ENCODE data around the gene ITGA5. TPM values are rescaled to one million over a fixed set of nuclear protein-coding genes. Genes with fewer than 3 reads are reported as not detected.

The ITGA5 gene
- total and polyA plus RNA-seq, 9 of the 15 experiments (the other 6 are each of a cell fraction or from before 2014, with no cell fraction given) = 9.1 to 82.1 (median 47.4) TPM

GRCh38 chr12:54360717-54361456 is 58.2 kb downstream of the ITGA5 start:
- peaks cover 26% of the 10 kb centered on the region; the same call in 2 of the 3 replicates for H3K79me2 ChIP-seq (ENCODE audit: control insufficient read depth, insufficient read depth, low read length)
- peak; percentile 47 to 93 (median 58) for DNase-seq (ENCODE audit: extremely low read depth in 1 of 4, low spot score in 3 of 4)
- H3K9me1 ChIP-seq (ENCODE audit: control insufficient read depth, insufficient read depth, low read length) = no peaks in the 10 kb centered on the region
- H3K9me3 ChIP-seq (replicated peaks; ENCODE audit: control insufficient read depth, insufficient read depth, low read depth, low read length) = no peaks in the 10 kb centered on the region
- no peaks in the 10 kb centered on the region for H3K27me3 ChIP-seq (ENCODE audit: control insufficient read depth in 2 of 2, insufficient read depth in 2 of 2, low read length in 2 of 2)
- peak overlapping the region in 1 of 2 experiments; percentile 4; a peak in 1 of 4 replicates for H3K9ac ChIP-seq (ENCODE audit: insufficient read depth in 1 of 2, low read depth in 2 of 2, low read length in 2 of 2)
- no TSS peak for BruUV-seq (replicated peaks)
- ATAC-seq = peak; percentile 65
- H3K4me1 ChIP-seq (replicated peaks in 1 of 2; ENCODE audit: control insufficient read depth in 2 of 2, insufficient read depth in 2 of 2, low read length in 2 of 2) = peaks cover 29 to 39% of the 10 kb centered on the region in 2 experiments
- in situ Hi-C loops (cut with MboI) = loop anchor here (10.0 kb wide), 2 partner anchors 66 to 376 kb away; partner anchors contain the start of gene HOXC10
- no peaks in the 10 kb centered on the region for H3K36me3 ChIP-seq (ENCODE audit: control insufficient read depth, insufficient read depth, low read length)
- ChIA-PET POLR2A (interaction anchor here (0.6 to 5.8 kb wide), 8 partner anchors 14 to 366 kb away, joined by 3 to 57 read pairs (median 4); partner anchors contain the start of gene NFE2), CTCF (ENCODE audit: low intra/inter-chr PET ratio) (interaction anchor here (0.7 to 3.9 kb wide), 13 partner anchors 19 to 328 kb away, joined by 3 to 34 read pairs (median 4); partner anchors contain the start of genes COPZ1 and HOXC5)
- 57% methylated on average over 14 of the region's 16 CpGs for WGBS (ENCODE audit: insufficient coverage, low coverage, missing lambda C conversion rate)
- no peaks in the 10 kb centered on the region for H4K20me1 ChIP-seq (replicated peaks; ENCODE audit: control insufficient read depth, insufficient read depth, low read length)
- peak; percentile 94 for FAIRE-seq
- peak overlapping the region; percentile 30; the same call in 1 of the 2 replicates for H2AFZ ChIP-seq (ENCODE audit: low read depth, low read length)
- peak overlapping the region; percentile 89 for H3K27ac ChIP-seq (ENCODE audit: extremely low read depth, low read depth, low read length)
- peak overlapping the region; percentile 13; the same call in 1 of the 2 replicates for H3K4me2 ChIP-seq (ENCODE audit: insufficient read depth, low read length)
- no peak overlapping the region for H3K4me3 ChIP-seq
- intact Hi-C loops (cut with micrococcal nuclease) = loop anchor here (1.0 to 10.0 kb wide), 3 partner anchors 34 to 376 kb away; partner anchors contain the start of genes COPZ1 and HOXC10
- TF ChIP-seq NBN (IDR thresholded peaks at IDR 0.05; ENCODE audit: low read depth) (peak; percentile 80), ZBTB5 (IDR thresholded peaks at IDR 0.05) (no peak), TCF7L2 (IDR thresholded peaks at IDR 0.05; ENCODE audit: low read depth, low read length) (no peak), JUN (IDR thresholded peaks at IDR 0.05; ENCODE audit: borderline replicate concordance, low read depth, low read length) (0 out of 2 replicates have a peak, but pooled peaks have one; percentile 46), JUN (CRISPR knock-in tag; IDR thresholded peaks at IDR 0.05; ENCODE audit: borderline replicate concordance) (no peak), ZNF280B (CRISPR knock-in tag; IDR thresholded peaks at IDR 0.05) (no peak), CTBP1 (IDR thresholded peaks at IDR 0.05; ENCODE audit: borderline replicate concordance) (peak; percentile 49), JUND (IDR thresholded peaks at IDR 0.05; ENCODE audit: borderline replicate concordance, low read depth, low read length) (no peak), JUND (tag; IDR thresholded peaks at IDR 0.05; ENCODE audit: borderline replicate concordance, low read depth, low read length) (peak; percentile 62; the same call in 2 of the 3 replicates), ZNF592 (IDR thresholded peaks at IDR 0.05) (peak; percentile 68), ZFP1 (CRISPR knock-in tag; IDR thresholded peaks at IDR 0.05) (no peak)
